Stimulated activated CD4-positive, alpha-beta T cell treated with anti-CD3 and anti-CD28 coated beads, Interleukin-1b, Interleukin-23, amount 100 ng/mL, for 48 hours (primary cell): ENCODE data around the gene P2RY8.
"Not testable (repeated sequence)": the region's sequence is repeated elsewhere in the genome, so short reads cannot be mapped to it uniquely, and the experiment has no call there.

Experiments used
- DNase-seq: peaks from one replicate; pipeline ENCODE4 v3.0.0-alpha.2; 2020

P2RY8 gene

DNA sequence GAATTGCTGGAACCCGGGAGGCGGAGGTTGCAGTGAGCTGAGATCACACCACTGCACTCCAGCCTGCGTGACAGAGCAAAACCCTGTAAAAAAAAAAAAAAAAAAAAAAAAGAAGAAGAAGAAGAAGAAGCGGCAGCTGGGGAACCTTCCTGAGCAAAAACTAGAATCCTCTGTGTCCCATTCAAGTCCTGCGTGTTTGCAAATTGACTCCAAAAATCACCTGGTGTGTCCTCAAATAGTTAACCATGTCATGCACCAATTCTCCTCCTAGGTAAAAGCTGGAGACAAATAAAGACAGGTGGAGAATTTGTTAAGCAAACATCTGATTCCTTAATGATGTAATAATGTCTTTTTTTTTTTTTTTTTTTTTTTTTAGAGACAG, 52.4 kb downstream of the P2RY8 start:
- no peak for DNase-seq

DNA sequence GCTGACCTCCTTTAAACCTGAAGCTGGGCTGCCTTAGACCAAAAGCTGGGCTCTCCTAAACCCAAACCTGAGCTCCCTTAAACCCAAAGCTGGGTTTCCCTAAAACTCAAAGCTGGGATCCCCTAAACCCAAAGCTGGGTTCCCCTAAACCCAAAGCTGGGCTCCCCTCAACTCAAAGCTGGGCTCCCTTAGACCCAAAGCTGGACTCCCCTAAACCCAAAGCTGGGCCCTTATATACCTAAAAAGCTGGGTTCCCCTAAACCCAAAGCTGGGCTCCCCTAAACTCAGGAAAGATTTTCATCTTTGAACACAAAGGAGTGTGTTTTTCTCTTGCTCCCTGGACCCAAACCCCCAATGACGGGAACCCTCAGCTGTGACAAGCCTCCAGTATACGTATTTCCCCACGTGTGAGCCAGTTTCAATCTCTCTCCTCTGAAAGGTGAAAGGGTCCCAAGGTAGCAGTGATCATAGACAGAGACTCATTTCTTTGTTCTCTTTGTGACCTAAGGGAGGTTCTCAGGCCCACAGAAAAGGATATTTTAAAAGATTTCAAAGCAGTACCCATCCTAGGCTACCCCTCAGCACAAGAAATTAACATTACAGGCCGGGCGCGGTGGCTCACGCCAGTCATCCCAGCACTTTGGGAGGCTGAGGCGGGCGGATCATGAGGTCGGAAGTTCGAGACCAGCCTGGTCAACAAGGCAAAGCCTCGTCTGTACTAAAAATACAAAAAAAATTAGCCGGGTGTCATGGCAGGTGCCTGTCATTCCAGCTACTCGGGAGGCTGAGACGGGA, 52.9 kb downstream of the P2RY8 start:
- DNase-seq: no peak

DNA sequence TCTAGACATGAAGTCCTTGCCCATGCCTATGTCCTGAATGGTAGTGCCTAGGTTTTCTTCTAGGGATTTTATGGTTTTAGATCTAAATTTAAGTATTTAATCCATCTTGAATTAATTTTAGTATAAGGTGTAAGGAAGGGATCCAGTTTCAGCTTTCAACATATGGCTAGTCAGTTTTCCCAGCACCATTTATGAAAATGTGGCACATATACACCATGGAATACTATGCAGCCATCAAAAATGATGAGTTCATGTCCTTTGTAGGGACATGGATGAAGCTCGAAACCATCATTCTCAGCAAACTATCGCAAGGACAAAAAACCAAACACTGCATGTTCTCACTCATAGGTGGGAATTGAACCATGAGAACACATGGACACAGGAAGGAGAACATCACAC, 54.5 kb downstream of the P2RY8 start:
- not testable (repeated sequence) for DNase-seq

GRCh38 chrX:1481636-1482529, 55.1 kb downstream of the P2RY8 start:
- peak; percentile 80 for DNase-seq

DNA sequence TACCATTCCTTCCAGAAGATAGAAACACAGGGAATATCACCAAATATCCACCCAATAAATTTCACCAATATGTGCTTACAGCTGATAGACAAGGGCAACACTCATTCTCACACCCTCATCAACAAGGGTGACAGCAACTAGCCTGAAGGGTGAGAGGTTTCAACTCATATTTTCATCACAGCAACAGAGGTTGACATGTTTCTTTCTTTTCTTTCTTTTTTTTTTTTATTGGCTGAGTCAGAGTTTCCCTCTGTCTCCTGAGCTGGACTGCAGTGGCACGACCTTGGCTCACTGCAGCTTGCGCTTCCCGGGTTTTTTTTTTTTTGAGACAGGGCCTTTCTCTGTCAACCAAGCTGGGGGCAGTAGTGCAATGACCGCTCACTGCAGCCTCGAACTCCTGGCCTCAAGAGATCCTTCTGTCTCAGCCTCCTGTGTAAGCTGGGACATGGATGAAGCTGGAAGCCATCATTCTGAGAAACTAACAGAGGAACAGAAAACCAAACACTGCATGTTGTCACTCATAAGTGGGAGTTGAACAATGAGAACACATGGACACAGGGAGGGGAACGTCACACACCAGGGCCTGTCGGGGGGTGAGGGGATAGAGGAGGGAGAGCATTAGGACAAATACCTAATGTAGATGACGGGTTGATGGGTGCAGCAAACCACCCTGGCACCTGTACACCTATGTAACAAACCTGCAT, 56.8 kb downstream of the P2RY8 start:
- no peak for DNase-seq

- DNase-seq: no peak
These were observed 59.1 kb downstream of the P2RY8 start for GRCh38 chrX:1477801-1478458.

GRCh38 chrX:1477229-1477628, 59.8 kb downstream of the P2RY8 start:
- DNase-seq: no peak

- DNase-seq: no peak
These were observed 60.3 kb downstream of the P2RY8 start for GRCh38 chrX:1476682-1477081.

GRCh38 chrX:1475881-1476280, 61.1 kb downstream of the P2RY8 start:
- no peak for DNase-seq

DNA sequence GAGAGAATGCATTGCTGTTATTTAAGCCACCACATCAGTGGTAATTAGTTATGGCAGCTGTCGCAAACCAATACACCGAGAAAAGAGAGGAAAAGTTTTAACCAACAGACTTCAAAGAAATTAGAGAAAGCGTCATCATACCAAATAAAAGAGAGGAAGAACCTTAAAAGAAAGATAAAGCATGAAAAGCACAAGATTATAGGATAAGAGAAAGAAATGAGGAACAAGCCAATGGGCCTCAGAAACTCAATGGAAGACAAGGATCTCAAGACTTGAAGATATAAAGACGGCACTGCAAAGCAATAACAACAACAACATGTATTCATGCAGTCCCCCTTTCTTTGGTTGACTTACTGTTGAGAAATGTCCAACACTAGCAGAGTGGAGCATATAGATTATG, 61.5 kb downstream of the P2RY8 start:
- no peak for DNase-seq

- DNase-seq: not testable (repeated sequence)
These were observed 62.4 kb downstream of the P2RY8 start for GRCh38 chrX:1474593-1474992.

- no peak for DNase-seq
These were observed 64.0 kb downstream of the P2RY8 start for GRCh38 chrX:1472975-1473374.

DNA sequence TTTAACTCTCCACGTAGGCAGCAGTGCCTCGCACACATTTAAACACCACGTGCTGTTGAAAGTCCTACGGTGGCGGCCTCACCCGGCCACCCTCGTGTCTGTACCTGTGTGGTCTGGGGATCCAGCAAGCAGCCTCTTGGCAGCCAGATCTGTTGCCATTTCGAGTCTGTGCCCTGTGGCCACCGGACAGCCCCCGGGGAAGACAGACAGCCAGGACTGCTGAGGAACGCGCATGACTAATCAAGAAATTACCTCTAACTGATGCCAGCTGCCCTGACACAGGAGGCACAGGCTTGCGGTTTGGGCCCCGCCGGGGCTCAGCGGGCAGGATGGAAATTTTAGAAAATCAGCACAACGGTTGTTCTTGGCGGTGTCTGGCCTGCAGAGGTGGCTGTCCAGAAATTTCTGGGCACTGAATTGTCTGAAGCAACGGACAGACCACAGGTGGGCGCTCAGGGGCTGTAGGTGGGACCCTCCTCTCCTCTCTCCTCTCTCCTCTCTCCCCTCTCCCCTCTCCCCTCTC, 68.7 kb downstream of the P2RY8 start:
- DNase-seq: peak; percentile 81

GRCh38 chrX:1466971-1467561, 69.9 kb downstream of the P2RY8 start:
- no peak for DNase-seq

- DNase-seq: no peak
These were observed 70.7 kb downstream of the P2RY8 start for GRCh38 chrX:1466232-1466661.

DNA sequence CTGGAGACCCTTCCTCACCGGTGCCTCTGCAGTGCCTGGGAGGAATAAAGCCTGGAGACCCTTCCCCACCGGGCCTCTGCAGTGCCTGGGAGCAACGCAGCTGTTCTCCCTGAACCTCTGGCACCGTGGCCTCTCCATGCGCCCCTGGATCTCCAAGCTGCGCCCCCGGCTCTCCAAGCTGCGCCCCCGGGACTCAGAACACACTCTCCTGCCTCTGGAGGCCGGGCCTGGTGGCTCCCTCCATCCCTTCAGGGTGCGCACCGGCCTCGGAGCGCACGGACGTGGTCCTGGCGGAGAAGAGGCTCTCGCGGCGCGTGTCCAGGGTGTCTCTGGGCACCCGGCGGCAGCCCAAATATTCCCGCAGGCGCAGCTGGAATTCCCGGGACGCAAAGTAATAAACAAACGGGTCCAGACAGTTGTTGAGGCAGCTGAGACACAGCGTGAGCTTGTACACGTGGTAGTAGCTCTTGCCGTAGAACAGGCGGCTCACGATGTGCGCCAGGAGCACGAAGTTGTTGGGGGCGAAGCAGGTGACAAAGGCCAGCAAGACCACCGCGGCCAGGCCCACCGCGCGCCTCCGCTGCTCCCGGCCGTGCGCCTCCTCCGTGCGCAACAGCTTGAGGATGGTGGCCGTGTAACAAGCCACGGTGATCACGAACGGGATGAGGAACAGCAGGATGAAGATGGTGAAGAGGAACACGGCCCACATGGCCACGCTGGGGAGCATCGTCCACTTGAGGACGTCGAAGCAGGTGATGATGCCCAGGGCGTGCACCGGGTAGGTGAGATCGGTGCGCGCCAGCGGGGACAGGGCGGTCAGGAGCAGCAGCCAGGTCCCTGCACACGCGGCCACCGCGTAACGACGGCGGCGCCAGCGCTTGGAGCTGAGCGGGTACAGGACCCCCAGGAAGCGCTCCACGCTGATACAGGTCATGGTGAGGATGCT, 71.4 kb downstream of the P2RY8 start:
- no peak for DNase-seq

- DNase-seq: no peak
These were observed 72.1 kb downstream of the P2RY8 start for GRCh38 chrX:1464971-1465285.

DNA sequence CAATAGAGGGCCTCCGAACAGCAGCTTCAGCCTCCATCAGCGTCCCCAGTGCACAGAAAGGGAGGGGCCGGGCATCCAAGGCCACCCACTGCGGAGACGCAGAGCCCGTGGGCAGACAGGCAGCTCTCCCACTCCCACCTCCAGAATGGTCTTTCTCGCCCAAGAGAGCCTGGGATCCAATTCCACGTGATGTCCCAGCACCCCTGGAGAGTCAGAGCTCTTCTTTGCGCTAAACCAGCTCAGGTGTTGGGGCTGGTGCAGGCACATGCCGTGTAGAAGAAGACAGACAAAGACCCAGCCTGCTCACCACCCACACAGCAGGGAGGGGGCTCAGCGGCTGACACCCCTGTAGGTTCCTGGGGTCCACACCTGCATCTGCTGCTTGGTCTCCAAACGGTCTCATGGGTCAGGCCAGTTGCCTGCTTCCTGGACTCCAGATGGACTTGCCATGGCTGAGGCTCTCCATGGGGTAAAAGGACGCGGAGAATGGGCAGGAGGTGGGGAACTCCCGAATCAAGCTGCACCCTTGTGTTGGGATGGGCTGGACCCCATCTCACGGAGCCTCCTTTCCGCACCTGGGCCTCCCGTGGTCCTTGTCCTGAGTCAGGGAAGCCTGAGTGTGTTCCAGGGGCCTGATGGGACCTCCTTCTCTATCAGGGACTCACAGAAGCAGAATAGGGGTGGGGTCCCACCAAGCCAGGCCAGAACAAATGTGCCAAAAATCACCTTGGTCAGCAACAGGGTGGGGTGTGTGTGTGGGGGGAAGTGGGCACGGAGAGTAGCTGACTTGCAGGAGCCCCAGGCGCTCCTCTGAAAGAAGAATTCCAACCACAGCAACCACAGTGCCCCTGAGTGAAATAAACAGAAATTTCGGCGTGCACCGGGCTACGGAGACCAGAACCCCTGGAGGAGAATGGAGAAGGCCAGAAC, 72.7 kb downstream of the P2RY8 start:
- no peak for DNase-seq

- DNase-seq: no peak
These were observed 73.4 kb downstream of the P2RY8 start for GRCh38 chrX:1463581-1463980.
